Naive thymus-derived CD4-positive, alpha-beta T cell (primary cell): Measurements from ENCODE around the gene TOX2. TPM values are rescaled to one million over a fixed set of nuclear protein-coding genes. Genes with fewer than 3 reads are reported as not detected.

Experiments
- ATAC-seq: fragments of 150-1000 bp; cut with Tn5 transposase; 2 replicates; pipeline ENCODE4 v1.10.0; 2021; ENCODE audit warnings: mild to moderate bottlenecking, moderate library complexity
- CTCF ChIA-PET: fragments of 350-600 bp; sonication (Branson Sonifier 250); formaldehyde crosslinking; loops from one replicate; lab custom pipeline; 2021; ENCODE audit warnings: antibody characterized with exemption; lab: Charles Lee
- POLR2A ChIA-PET: fragments of 350-600 bp; sonication (Branson Sonifier 250); formaldehyde crosslinking; loops from one replicate; lab custom pipeline; 2021; ENCODE audit warnings: antibody characterized with exemption, inconsistent platforms; lab: Charles Lee
- DNase-seq, 9 donors: peaks; one replicate each; pipeline versions ENCODE4 v3.0.0 to v3.0.0-alpha.2; 2020 to 2022; ENCODE audit warnings: mixed read lengths in 1 of 9
- H3K27ac ChIP-seq: one replicate; pipeline ENCODE4 v1.7.0; 2013; ENCODE audit warnings: mild to moderate bottlenecking, low read depth, low read length, moderate library complexity
- H3K27me3 ChIP-seq, 2 donors: one replicate each; pipeline ENCODE4 v1.7.0; 2013; ENCODE audit warnings: low read length in 2 of 2, mild to moderate bottlenecking in 2 of 2, moderate library complexity in 2 of 2; ENCODE audit not compliant: control insufficient read depth in 2 of 2, insufficient read depth in 2 of 2
- H3K36me3 ChIP-seq, 3 experiments: 1 replicate in 2 of 3; 2 replicates in 1 of 3; pipeline ENCODE4 v1.7.0; 2013; ENCODE audit warnings: low read length in 3 of 3, mild to moderate bottlenecking in 3 of 3, moderate library complexity in 1 of 3; ENCODE audit not compliant: insufficient read depth in 3 of 3, control insufficient read depth in 2 of 3
- H3K4me1 ChIP-seq, 2 donors: one replicate each; pipeline ENCODE4 v1.7.0; 2013; ENCODE audit warnings: low read length in 2 of 2, mild to moderate bottlenecking in 2 of 2, moderate library complexity in 1 of 2; ENCODE audit not compliant: control insufficient read depth in 2 of 2, insufficient read depth in 2 of 2
- H3K4me3 ChIP-seq: 2 replicates; pipeline ENCODE4 v1.7.0; 2013; ENCODE audit warnings: mild to moderate bottlenecking, low read length
- H3K9me3 ChIP-seq, 3 experiments: 1 replicate in 2 of 3; 2 replicates in 1 of 3; pipeline ENCODE4 v1.7.0; 2013; ENCODE audit warnings: low read length in 3 of 3; ENCODE audit not compliant: control insufficient read depth in 2 of 3
- H3K27ac Mint-ChIP-seq, 9 donors: one replicate each; pipeline ENCODE4 v1.8.0; 2020 to 2022; ENCODE audit warnings: mixed read lengths in 9 of 9, mild to moderate bottlenecking in 8 of 9, moderate library complexity in 5 of 9, inconsistent platforms in 2 of 9
- H3K27me3 Mint-ChIP-seq, 5 donors: one replicate each; pipeline ENCODE4 v1.8.0; 2021 to 2022; ENCODE audit warnings: mixed read lengths in 5 of 5, mild to moderate bottlenecking in 1 of 5
- H3K36me3 Mint-ChIP-seq, 5 donors: one replicate each; pipeline ENCODE4 v1.8.0; 2020 to 2022; ENCODE audit warnings: mixed read lengths in 5 of 5, mild to moderate bottlenecking in 3 of 5, inconsistent platforms in 1 of 5
- H3K4me1 Mint-ChIP-seq, 7 donors: one replicate each; pipeline ENCODE4 v1.8.0; 2020 to 2022; ENCODE audit warnings: mixed read lengths in 7 of 7, mild to moderate bottlenecking in 3 of 7, inconsistent platforms in 1 of 7
- H3K4me3 Mint-ChIP-seq, 10 donors: one replicate each; pipeline ENCODE4 v1.8.0; 2020 to 2022; ENCODE audit warnings: mild to moderate bottlenecking in 10 of 10, mixed read lengths in 10 of 10, moderate library complexity in 6 of 10, inconsistent platforms in 2 of 10
- H3K9me3 Mint-ChIP-seq, 11 donors: one replicate each; pipeline ENCODE4 v1.8.0; 2020 to 2022; ENCODE audit warnings: mixed read lengths in 11 of 11, mild to moderate bottlenecking in 4 of 11, inconsistent platforms in 1 of 11, moderate library complexity in 1 of 11
- intact Hi-C, 2 donors: fragments of 100-400 bp; cut with micrococcal nuclease; formaldehyde crosslinking; loops; one replicate each; pipeline ENCODE4 v1.15.1; 2023
- polyA plus RNA-seq, 2 donors: library from polyadenylated mRNA; unstranded; fragments of 300-500 nt; fragmentation: Illumina TruSeq; gene quantifications; one replicate each; pipeline ENCODE4 v1.2.3, GENCODE V29; 2021
- total RNA-seq, 6 experiments: library from RNA in 5 of 6; stranded (reverse) in 5 of 6; gene quantifications; 1 replicate in 5 of 6; 2 replicates in 1 of 6; pipeline ENCODE4 v1.2.3 and lab custom pipeline; 2021 to 2026

The TOX2 gene
- total and polyA plus RNA-seq, 7 experiments from 2014 or later, result 0.22 to 7.1 (median 1.5) TPM

DNA sequence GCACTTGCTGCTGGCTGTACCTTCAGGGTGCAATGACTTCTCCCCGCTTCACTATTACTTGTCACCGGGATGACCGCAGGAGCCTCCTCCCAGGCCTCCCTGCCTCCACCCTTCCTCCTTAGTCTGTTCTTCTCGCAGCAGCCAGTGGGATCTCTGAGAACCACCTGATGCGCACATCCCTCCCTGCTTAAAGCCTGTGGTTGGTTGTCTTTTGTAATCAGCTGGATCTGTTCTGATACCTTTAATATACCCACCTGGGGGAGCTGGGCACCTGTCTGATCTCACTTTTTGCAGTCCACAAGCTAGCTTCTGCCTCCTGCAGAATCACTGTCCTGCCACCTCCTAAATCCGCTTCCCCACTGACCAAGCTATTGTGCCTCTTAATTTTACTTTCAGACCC, 34.6 kb downstream of the TOX2 start:
- Histone ChIP-seq H3K27me3 (peaks cover 0 to 5% of the 10 kb centered on the region in 2 donors), H3K4me3 (peak overlapping the region; percentile 26), H3K27ac (no peak overlapping the region), H3K9me3 (no peaks in the 10 kb centered on the region), H3K4me1 (peaks cover 56 to 62% of the 10 kb centered on the region in 2 donors), H3K36me3 (no peaks in the 10 kb centered on the region)
- H3K36me3 Mint-ChIP-seq, result peaks cover 0 to 5% (median 0%) of the 10 kb centered on the region in 5 donors
- CTCF ChIA-PET, result interaction anchor here (1.6 kb wide), 1 partner anchor 22 kb away, joined by 3 read pairs; no protein-coding TSS in a partner anchor
- peaks cover 71 to 95% (median 83%) of the 10 kb centered on the region in 7 donors for H3K4me1 Mint-ChIP-seq
- intact Hi-C loops, result no loop called here
- POLR2A ChIA-PET, result interaction anchor here (1.1 to 1.7 kb wide), 3 partner anchors 10 to 11 kb away, joined by 4 to 6 read pairs (median 5); no protein-coding TSS in a partner anchor
- H3K9me3 Mint-ChIP-seq, result no peaks in the 10 kb centered on the region
- DNase-seq (no peak), ATAC-seq (no peak)
- peak overlapping the region in 6 of 9 donors; percentile 5 to 78 (median 54) for H3K27ac Mint-ChIP-seq
- peak overlapping the region in 7 of 10 donors; percentile 47 to 81 (median 75) for H3K4me3 Mint-ChIP-seq
- peaks cover 0 to 55% (median 4%) of the 10 kb centered on the region in 5 donors for H3K27me3 Mint-ChIP-seq

DNA sequence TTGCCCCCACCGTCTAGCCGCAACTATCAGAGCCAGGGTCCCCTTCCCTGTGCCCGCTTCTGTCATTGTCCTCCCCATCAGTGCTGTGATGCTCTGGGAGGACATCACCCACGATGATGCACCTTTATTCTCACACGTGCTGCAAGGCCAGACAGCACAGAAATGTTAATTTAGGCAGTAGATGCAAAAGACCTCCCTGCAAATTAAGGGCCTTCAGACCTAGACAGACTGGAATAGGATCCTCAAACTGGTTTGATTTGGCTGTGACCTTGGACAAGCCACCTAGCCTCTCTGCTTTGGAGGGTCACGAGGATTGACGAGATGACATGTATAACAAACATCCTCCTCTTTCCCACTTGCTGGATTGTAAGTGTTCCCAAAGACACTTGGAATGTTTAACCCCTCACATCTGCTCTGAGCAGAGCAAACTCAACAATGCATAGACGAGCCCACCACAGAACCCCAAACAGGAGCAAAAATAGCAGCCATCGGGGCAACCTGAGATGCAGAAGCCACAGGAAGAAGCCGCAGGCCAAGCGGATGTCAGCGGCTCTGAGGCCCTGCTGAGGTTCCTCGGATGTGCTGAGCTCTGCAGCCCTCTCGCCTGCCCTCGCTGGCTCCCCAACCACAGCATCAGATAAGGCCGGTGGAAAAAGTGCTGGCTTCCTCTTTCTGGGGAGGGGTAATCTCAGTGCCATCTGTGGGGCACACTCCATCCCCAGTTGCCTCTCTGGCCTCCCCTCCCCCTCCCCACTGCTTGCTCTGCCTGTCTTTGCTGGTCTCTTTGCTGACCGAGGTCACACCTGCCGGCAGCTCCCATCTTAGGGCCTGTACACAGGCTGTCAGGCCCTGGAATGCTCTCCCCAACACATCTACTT, 35.3 kb downstream of the TOX2 start:
- Histone ChIP-seq H3K4me3 (peak overlapping the region; percentile 28), H3K27me3 (peaks cover 0 to 5% of the 10 kb centered on the region in 2 donors), H3K4me1 (peaks cover 63 to 65% of the 10 kb centered on the region in 2 donors), H3K27ac (no peak overlapping the region), H3K9me3 (no peaks in the 10 kb centered on the region), H3K36me3 (no peaks in the 10 kb centered on the region)
- H3K27me3 Mint-ChIP-seq, result peaks cover 0 to 55% (median 4%) of the 10 kb centered on the region in 5 donors
- peak overlapping the region; percentile 42 to 83 (median 76) for H3K4me3 Mint-ChIP-seq
- peaks cover 71 to 95% (median 84%) of the 10 kb centered on the region in 7 donors for H3K4me1 Mint-ChIP-seq
- POLR2A ChIA-PET, result interaction anchor here (1.5 to 1.7 kb wide), 3 partner anchors 8 to 10 kb away, joined by 4 to 6 read pairs (median 5); no protein-coding TSS in a partner anchor
- peak; percentile 96 for ATAC-seq
- intact Hi-C loops, result loop anchor here (1.0 to 10.0 kb wide), 7 partner anchors 8 to 355 kb away; partner anchors contain the start of gene IFT52 (in 1 of the 2)
- H3K27ac Mint-ChIP-seq, result peak overlapping the region; percentile 5 to 84 (median 61)
- CTCF ChIA-PET, result interaction anchor here (0.6 to 1.6 kb wide), 3 partner anchors 10 to 256 kb away, joined by 3 to 4 read pairs (median 3); no protein-coding TSS in a partner anchor
- DNase-seq, result peak; percentile 46 to 74 (median 68)
- H3K36me3 Mint-ChIP-seq, result peaks cover 0 to 4% (median 0%) of the 10 kb centered on the region in 5 donors
- H3K9me3 Mint-ChIP-seq, result no peaks in the 10 kb centered on the region

DNA sequence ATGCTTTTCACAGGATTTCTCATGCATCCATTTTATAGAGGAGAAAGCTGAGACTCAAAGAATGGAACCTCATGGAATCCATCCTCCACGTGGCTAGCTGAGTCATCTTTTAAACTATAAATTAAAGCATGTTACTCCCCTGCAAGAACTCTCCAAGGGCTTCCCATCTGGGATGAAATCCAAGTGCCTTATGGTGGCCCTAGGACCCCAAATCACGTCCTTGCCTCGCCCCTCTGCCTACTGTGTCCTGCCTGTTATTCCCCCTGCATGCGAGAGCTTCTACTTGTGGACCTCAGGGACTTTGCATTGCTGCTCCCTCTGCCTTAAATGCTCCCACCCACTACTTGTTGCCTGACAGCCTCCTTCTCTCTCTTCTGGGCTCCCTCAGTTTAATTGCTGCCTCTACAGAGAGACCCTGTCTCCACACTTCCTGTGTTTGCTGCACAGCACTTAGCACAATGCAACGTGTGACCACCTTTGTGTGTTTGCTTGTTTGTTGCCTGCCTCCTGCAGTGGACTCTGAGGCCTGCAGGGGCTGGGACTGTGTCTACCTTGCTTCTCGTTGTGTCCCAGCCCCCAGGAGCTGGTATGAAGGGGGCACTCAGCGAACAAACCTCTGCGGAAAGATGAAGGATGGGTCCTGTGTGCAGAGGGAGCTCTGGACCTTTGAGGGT, 39.4 kb downstream of the TOX2 start:
- Mint-ChIP-seq H3K4me1 (peaks cover 72 to 96% (median 85%) of the 10 kb centered on the region in 7 donors), H3K9me3 (peaks cover 0 to 16% (median 4%) of the 10 kb centered on the region in 11 donors), H3K27ac (peak overlapping the region in 5 of 9 donors; percentile 7 to 34 (median 10)), H3K4me3 (peak overlapping the region in 5 of 10 donors; percentile 2 to 56 (median 20)), H3K36me3 (peaks cover 0 to 27% (median 4%) of the 10 kb centered on the region in 5 donors), H3K27me3 (peaks cover 0 to 52% (median 8%) of the 10 kb centered on the region in 5 donors)
- intact Hi-C loops, result loop anchor here (2.0 to 10.0 kb wide), 5 partner anchors 13 to 359 kb away; partner anchors contain the start of gene IFT52 (in 1 of the 2)
- H3K9me3 ChIP-seq, result no peaks in the 10 kb centered on the region
- no peak for ATAC-seq
- ChIA-PET POLR2A (interaction anchor here (0.9 to 1.5 kb wide), 5 partner anchors 11 to 93 kb away, joined by 3 to 5 read pairs (median 4); no protein-coding TSS in a partner anchor), CTCF (no interaction called here)
- H3K27ac ChIP-seq, result no peak overlapping the region
- no peak for DNase-seq
- peaks cover 0 to 5% of the 10 kb centered on the region in 2 donors for H3K27me3 ChIP-seq
- no peaks in the 10 kb centered on the region for H3K36me3 ChIP-seq
- H3K4me1 ChIP-seq, result peaks cover 73 to 75% of the 10 kb centered on the region in 2 donors
- no peak overlapping the region for H3K4me3 ChIP-seq

DNA sequence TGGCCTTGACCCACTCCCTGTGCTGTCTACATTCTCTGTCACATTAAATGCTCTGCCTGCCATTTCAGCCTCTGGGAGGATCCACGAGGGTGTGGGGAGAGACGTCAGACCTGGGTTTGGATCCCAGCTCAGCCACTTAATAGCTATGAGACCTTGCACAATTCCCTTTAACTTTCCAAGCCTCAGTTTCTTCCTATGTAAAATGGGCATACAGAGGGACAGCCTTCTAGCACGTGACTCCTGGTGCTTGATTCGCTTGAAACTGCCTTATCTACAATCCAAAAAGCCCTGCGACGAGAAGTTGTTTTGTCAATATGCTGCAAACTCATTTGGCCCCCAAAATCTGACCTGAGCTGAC, 40.0 kb downstream of the TOX2 start:
- no peak overlapping the region for H3K4me3 ChIP-seq
- intact Hi-C loops, result loop anchor here (1.0 to 10.0 kb wide), 8 partner anchors 10 to 360 kb away; partner anchors contain the start of gene IFT52 (in 1 of the 2)
- no peaks in the 10 kb centered on the region for H3K9me3 ChIP-seq
- no peak for DNase-seq
- CTCF ChIA-PET, result no interaction called here
- H3K27ac Mint-ChIP-seq, result peak overlapping the region in 2 of 9 donors; percentile 8 to 58
- H3K27me3 ChIP-seq, result peaks cover 0 to 5% of the 10 kb centered on the region in 2 donors
- peaks cover 72 to 96% (median 85%) of the 10 kb centered on the region in 7 donors for H3K4me1 Mint-ChIP-seq
- peaks cover 0 to 16% (median 4%) of the 10 kb centered on the region in 11 donors for H3K9me3 Mint-ChIP-seq
- no peak overlapping the region for H3K27ac ChIP-seq
- peaks cover 72 to 75% of the 10 kb centered on the region in 2 donors for H3K4me1 ChIP-seq
- peaks cover 0 to 49% (median 2%) of the 10 kb centered on the region in 5 donors for H3K27me3 Mint-ChIP-seq
- H3K36me3 Mint-ChIP-seq, result peaks cover 0 to 25% (median 4%) of the 10 kb centered on the region in 5 donors
- POLR2A ChIA-PET, result interaction anchor here (0.9 to 1.5 kb wide), 5 partner anchors 10 to 92 kb away, joined by 3 to 5 read pairs (median 4); no protein-coding TSS in a partner anchor
- H3K36me3 ChIP-seq, result no peaks in the 10 kb centered on the region
- H3K4me3 Mint-ChIP-seq, result peak overlapping the region in 5 of 10 donors; percentile 11 to 65 (median 22)
- ATAC-seq, result no peak

DNA sequence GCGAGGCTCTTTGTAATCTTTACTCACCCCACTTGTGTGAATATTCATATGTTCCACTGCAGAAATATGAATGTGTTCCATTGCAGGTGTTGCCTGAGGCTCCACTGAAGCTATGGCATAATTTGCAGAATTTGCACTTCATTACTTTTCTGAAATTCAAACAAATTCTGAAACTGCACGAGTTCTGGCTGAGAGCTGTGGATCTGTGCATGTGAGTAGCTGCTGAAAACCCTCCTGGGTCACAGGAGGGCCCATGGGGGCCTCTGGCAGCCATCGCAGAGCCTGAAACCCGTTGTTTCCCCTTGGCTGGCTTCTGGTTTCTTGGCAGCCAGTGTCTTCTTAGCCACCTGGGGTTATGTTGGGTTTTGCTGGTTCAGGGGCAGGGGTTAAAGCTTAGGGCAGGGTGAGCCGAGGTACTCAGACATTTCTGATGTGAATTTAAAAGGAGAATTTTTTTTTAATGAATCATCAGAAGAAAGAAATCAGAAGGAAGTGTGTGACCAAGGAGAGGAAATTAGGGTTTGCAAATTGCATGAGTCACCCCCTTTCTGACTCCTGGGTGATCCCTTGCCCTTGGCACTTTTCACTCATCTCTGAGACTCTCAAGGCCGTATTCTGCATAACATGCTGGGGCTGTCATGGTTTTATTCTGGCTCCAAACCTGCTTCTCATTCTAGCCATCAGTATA, 40.6 kb downstream of the TOX2 start:
- Histone ChIP-seq H3K27me3 (peaks cover 0 to 5% of the 10 kb centered on the region in 2 donors), H3K4me3 (no peak overlapping the region), H3K9me3 (no peaks in the 10 kb centered on the region), H3K27ac (no peak overlapping the region), H3K36me3 (no peaks in the 10 kb centered on the region), H3K4me1 (peaks cover 72 to 76% of the 10 kb centered on the region in 2 donors)
- Mint-ChIP-seq H3K4me1 (peaks cover 72 to 96% (median 85%) of the 10 kb centered on the region in 7 donors), H3K36me3 (peaks cover 0 to 25% (median 4%) of the 10 kb centered on the region in 5 donors), H3K27me3 (peaks cover 0 to 45% (median 0%) of the 10 kb centered on the region in 5 donors), H3K4me3 (peak overlapping the region in 7 of 10 donors; percentile 8 to 65 (median 22)), H3K9me3 (peaks cover 0 to 16% (median 4%) of the 10 kb centered on the region in 11 donors), H3K27ac (peak overlapping the region in 2 of 9 donors; percentile 28 to 58)
- peak; percentile 72 for ATAC-seq
- POLR2A ChIA-PET, result interaction anchor here (0.6 to 1.5 kb wide), 6 partner anchors 9 to 480 kb away, joined by 3 to 5 read pairs (median 4); no protein-coding TSS in a partner anchor
- intact Hi-C loops, result loop anchor here (1.0 to 10.0 kb wide), 7 partner anchors 9 to 360 kb away; partner anchors contain the start of gene IFT52 (in 1 of the 2)
- DNase-seq, result peak in 3 of 9 donors; percentile 13 to 49 (median 13)
- CTCF ChIA-PET, result no interaction called here
